ENCODE results near the gene MEGF9. TPM values are rescaled to one million over a fixed set of nuclear protein-coding genes. Genes with fewer than 3 reads are reported as not detected.

Gene MEGF9
- total RNA-seq, 4 donors from 2014 or later = 19.7 to 24.7 (median 21.5) TPM

DNA sequence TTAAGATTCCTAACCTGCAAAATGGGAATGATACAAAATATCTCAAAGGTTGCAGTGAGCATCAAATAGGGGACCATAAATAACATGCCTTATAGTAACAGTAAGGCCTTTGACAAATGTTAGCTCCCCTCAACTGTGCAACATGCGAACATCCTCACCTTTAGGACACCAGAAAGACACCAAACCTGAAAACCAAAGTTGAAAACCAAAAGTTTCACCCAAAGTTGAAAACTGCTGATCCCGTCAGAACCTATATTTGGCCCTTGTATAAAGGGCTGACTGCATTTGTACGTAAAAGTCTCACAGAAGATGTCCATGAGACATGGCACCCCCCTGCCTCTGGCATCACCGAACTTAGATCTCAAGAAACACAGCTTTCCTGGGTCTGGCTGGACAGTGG lies 146.4 kb downstream of the MEGF9 start:
- TF ChIP-seq POLR2A (IDR thresholded peaks at IDR 0.05) (no peak), EP300 (IDR thresholded peaks at IDR 0.05) (no peak), POLR2AphosphoS5 (IDR thresholded peaks at IDR 0.05) (no peak)
- TF ChIP-seq, protein P1, sequence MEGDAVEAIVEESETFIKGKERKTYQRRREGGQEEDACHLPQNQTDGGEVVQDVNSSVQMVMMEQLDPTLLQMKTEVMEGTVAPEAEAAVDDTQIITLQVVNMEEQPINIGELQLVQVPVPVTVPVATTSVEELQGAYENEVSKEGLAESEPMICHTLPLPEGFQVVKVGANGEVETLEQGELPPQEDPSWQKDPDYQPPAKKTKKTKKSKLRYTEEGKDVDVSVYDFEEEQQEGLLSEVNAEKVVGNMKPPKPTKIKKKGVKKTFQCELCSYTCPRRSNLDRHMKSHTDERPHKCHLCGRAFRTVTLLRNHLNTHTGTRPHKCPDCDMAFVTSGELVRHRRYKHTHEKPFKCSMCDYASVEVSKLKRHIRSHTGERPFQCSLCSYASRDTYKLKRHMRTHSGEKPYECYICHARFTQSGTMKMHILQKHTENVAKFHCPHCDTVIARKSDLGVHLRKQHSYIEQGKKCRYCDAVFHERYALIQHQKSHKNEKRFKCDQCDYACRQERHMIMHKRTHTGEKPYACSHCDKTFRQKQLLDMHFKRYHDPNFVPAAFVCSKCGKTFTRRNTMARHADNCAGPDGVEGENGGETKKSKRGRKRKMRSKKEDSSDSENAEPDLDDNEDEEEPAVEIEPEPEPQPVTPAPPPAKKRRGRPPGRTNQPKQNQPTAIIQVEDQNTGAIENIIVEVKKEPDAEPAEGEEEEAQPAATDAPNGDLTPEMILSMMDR (IDR thresholded peaks at IDR 0.05) = no peak
- Histone ChIP-seq H3K4me1 (peaks cover 0 to 31% (median 0%) of the 10 kb centered on the region in 3 donors), H3K36me3 (peaks cover 3 to 88% of the 10 kb centered on the region in 2 donors), H3K4me3 (no peak overlapping the region), H3K9me3 (no peaks in the 10 kb centered on the region), H3K27ac (no peak overlapping the region), H3K27me3 (no peaks in the 10 kb centered on the region)
- ATAC-seq = no peak
- WGBS, 2 donors (ENCODE audit: low coverage in 1 of 2) = 96 to 97% methylated on average over 3 to 4 of the region's 4 CpGs

DNA sequence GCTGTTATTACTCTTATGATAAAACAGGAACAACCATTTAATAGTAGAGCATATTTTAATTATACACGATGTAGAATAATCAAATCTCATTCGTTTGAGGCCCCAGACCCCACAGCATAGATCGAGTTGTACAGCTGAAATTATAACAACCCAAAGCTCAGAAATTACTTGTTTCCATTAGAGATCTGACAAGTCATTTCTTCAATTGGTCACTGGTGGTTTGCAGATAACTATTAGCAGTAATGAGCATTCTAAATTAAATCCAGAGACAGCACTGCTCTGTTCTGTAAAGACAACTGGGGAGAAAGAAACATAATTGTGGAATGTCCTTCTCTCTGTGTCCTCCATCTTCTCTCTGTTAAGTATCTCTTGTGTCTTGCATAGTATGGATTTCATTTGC lies 147.2 kb downstream of the MEGF9 start:
- no peak for ATAC-seq
- Histone ChIP-seq H3K36me3 (peaks cover 3 to 90% of the 10 kb centered on the region in 2 donors), H3K4me1 (peaks cover 0 to 23% (median 0%) of the 10 kb centered on the region in 3 donors), H3K27ac (no peak overlapping the region), H3K9me3 (no peaks in the 10 kb centered on the region), H3K4me3 (no peak overlapping the region), H3K27me3 (no peaks in the 10 kb centered on the region)
- 67 to 83% methylated on average over 3 of the region's 3 CpGs for WGBS, 2 donors (ENCODE audit: low coverage in 1 of 2)
- TF ChIP-seq POLR2AphosphoS5 (IDR thresholded peaks at IDR 0.05) = no peak
- no peak for TF ChIP-seq EP300 (IDR thresholded peaks at IDR 0.05)

DNA sequence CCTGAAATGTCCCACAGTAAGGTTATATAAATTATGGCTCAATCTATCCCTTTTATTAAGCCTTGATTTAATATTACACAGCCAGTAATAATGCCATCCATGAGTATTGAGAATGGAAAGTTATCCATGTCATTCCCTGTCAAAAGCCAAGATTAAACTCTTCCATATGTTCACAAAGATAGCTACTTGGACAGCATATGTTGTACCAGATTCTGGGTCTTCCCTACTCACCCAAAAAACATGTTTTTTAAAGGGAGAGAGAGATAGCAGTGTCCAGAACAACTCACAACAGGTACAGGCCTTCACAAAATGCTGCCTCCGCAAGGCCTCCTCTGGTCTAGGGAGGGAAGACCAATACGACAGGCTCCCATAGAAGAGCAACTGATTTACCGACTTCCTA lies 149.7 kb downstream of the MEGF9 start:
- H3K4me1 ChIP-seq = no peaks in the 10 kb centered on the region
- peaks cover 3 to 73% of the 10 kb centered on the region in 2 donors for H3K36me3 ChIP-seq
- no peak overlapping the region for H3K4me3 ChIP-seq
- no peaks in the 10 kb centered on the region for H3K9me3 ChIP-seq
- H3K27me3 ChIP-seq = no peaks in the 10 kb centered on the region
- no peak for TF ChIP-seq POLR2A (IDR thresholded peaks at IDR 0.05)
- TF ChIP-seq EP300 (IDR thresholded peaks at IDR 0.05) = no peak
- TF ChIP-seq, protein P1 (IDR thresholded peaks at IDR 0.05) = no peak
- TF ChIP-seq POLR2AphosphoS5 (IDR thresholded peaks at IDR 0.05) = no peak
- no peak for ATAC-seq
- no peak overlapping the region for H3K27ac ChIP-seq
- 100% methylated on average over 1 of the region's 3 CpGs; no CpG with 5 or more reads in 1 of the 2 donors for WGBS, 2 donors (ENCODE audit: low coverage in 1 of 2)

DNA sequence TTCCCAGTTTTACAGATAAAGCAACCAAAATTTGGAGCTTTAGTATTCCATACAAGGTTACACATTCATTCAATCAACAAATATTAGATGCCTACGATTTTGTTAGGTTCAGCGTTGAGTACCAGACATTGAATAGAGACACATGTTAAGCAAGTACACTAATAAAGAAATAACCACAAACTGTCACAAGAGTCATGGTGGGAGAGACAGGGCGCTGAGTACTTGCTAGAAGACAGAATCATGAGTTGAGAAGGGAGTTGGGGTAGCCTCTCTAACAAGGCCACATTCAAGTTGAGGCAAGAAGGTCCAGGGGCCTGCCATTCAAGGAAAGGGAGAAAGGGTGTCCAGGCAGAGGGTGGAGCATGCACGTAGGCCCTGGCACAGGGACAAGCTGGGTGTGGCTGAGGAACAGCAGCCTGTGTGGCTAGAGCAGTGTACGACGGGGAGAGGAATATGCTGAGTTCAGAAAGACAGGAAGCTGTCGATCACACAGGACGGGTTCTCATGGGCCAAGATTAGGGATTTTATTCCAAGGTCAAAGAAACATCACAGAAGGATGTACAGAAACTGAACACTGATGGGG lies 151.3 kb downstream of the MEGF9 start:
- Histone ChIP-seq H3K4me1 (no peaks in the 10 kb centered on the region), H3K27ac (no peak overlapping the region), H3K36me3 (peaks cover 1 to 60% of the 10 kb centered on the region in 2 donors), H3K9me3 (no peaks in the 10 kb centered on the region), H3K4me3 (no peak overlapping the region), H3K27me3 (no peaks in the 10 kb centered on the region)
- TF ChIP-seq, protein P1 (IDR thresholded peaks at IDR 0.05) = no peak
- TF ChIP-seq POLR2A (IDR thresholded peaks at IDR 0.05) = no peak
- TF ChIP-seq EP300 (IDR thresholded peaks at IDR 0.05) = no peak
- no peak for TF ChIP-seq POLR2AphosphoS5 (IDR thresholded peaks at IDR 0.05)
- 69 to 73% methylated on average over 6 to 8 of the region's 8 CpGs for WGBS, 2 donors (ENCODE audit: low coverage in 1 of 2)
- no peak for ATAC-seq

DNA sequence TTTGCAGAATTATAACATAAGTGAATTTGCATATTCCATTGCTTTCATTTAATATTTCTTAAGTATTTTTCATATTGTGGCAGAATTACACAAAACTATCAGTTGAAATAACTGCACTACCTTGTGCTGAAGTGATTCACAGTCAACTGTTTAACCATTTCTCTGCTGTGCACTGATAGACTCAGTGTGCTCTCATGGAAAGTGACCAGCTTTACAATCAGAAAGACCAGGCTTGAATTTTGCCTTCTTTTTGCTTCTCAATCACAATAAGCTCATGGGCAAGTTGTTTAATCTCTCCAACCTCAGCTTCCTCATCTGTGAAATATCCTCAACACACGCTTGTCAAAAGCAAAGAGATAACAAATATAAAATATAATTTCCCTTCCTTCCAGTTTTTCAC lies 152.6 kb downstream of the MEGF9 start:
- Histone ChIP-seq H3K27ac (no peak overlapping the region), H3K36me3 (peaks cover 0 to 53% of the 10 kb centered on the region in 2 donors), H3K9me3 (no peaks in the 10 kb centered on the region), H3K4me3 (no peak overlapping the region), H3K4me1 (no peaks in the 10 kb centered on the region), H3K27me3 (no peaks in the 10 kb centered on the region)
- TF ChIP-seq EP300 (IDR thresholded peaks at IDR 0.05) = no peak
- TF ChIP-seq, protein P1 (IDR thresholded peaks at IDR 0.05) = no peak
- no peak for TF ChIP-seq POLR2A (IDR thresholded peaks at IDR 0.05)
- no peak for TF ChIP-seq POLR2AphosphoS5 (IDR thresholded peaks at IDR 0.05)
- ATAC-seq = no peak
- 94 to 100% methylated on average over 1 of the region's 1 CpG for WGBS, 2 donors (ENCODE audit: low coverage in 1 of 2)

Measured in gastroesophageal sphincter (tissue), 4 donors.